Neutrophil (primary cell): ENCODE data around the gene GPATCH4.
"Not testable (repeated sequence)": the region's sequence is repeated elsewhere in the genome, so short reads cannot be mapped to it uniquely, and the experiment has no call there.

Experiments
- H3K27ac ChIP-seq: fragments of 200-600 bp; sonication (generic); 2 replicates; pipeline ENCODE4 v1.5.1; 2016; ENCODE audit warnings: mild to moderate bottlenecking, moderate library complexity
- H3K27me3 ChIP-seq: fragments of 200-600 bp; sonication (generic); 2 replicates; pipeline ENCODE4 v1.6.0; 2016; ENCODE audit warnings: mild to moderate bottlenecking
- H3K36me3 ChIP-seq: fragments of 200-600 bp; sonication (generic); 2 replicates; pipeline ENCODE4 v1.5.1; 2017
- H3K4me1 ChIP-seq, 2 experiments: fragments of 200-600 bp in 1 of 2; sonication (generic) in 1 of 2; 1 replicate in 1 of 2; 2 replicates in 1 of 2; pipeline versions ENCODE4 v1.5.1 to v1.6.1; 2013 to 2016; ENCODE audit warnings: low read depth in 1 of 2, low read length in 1 of 2, mild to moderate bottlenecking in 1 of 2, moderate library complexity in 1 of 2; ENCODE audit not compliant: control insufficient read depth in 1 of 2, insufficient read depth in 1 of 2
- H3K4me3 ChIP-seq, 2 experiments: fragments of 200-600 bp in 1 of 2; sonication (generic) in 1 of 2; 1 replicate in 1 of 2; 2 replicates in 1 of 2; pipeline ENCODE4 v1.5.1; 2013 to 2016; ENCODE audit warnings: low read depth in 1 of 2, low read length in 1 of 2, mild to moderate bottlenecking in 1 of 2, moderate library complexity in 1 of 2
- H3K9me3 ChIP-seq: fragments of 200-600 bp; sonication (generic); 2 replicates; pipeline ENCODE4 v1.5.1; 2016
- TF ChIP-seq, protein P1 (sequence below): fragments of 200-600 bp; sonication (generic); IDR thresholded peaks from 2 replicates; pipeline ENCODE4 v1.5.1; 2016; ENCODE audit warnings: antibody characterized with exemption

GPATCH4 gene

DNA sequence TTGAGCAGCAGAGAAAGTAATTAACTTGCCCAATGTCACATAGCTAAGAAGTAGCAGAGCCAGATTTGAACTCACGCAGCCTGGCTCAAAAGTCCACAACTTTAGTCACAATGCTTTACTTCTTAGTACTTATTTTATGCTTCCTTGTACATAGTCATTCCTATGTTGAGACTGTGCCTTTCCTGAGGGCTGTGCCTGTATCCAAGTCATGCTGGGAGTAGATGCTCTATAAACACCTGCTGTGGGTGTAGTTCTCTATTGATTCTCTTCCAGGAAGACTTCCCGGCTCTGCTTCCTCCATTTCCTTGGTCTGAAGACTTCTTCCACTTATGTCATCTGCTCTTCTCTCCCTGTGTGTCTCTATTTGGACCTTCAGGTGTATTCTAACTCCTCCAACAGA lies 45.6 kb downstream of the GPATCH4 start:
- Histone ChIP-seq H3K27ac (no peak overlapping the region), H3K27me3 (no peaks in the 10 kb centered on the region), H3K9me3 (no peaks in the 10 kb centered on the region), H3K36me3 (peaks cover 57% of the 10 kb centered on the region), H3K4me1 (peaks cover 0 to 2% of the 10 kb centered on the region in 2 experiments), H3K4me3 (no peak overlapping the region)
- TF ChIP-seq, protein P1, sequence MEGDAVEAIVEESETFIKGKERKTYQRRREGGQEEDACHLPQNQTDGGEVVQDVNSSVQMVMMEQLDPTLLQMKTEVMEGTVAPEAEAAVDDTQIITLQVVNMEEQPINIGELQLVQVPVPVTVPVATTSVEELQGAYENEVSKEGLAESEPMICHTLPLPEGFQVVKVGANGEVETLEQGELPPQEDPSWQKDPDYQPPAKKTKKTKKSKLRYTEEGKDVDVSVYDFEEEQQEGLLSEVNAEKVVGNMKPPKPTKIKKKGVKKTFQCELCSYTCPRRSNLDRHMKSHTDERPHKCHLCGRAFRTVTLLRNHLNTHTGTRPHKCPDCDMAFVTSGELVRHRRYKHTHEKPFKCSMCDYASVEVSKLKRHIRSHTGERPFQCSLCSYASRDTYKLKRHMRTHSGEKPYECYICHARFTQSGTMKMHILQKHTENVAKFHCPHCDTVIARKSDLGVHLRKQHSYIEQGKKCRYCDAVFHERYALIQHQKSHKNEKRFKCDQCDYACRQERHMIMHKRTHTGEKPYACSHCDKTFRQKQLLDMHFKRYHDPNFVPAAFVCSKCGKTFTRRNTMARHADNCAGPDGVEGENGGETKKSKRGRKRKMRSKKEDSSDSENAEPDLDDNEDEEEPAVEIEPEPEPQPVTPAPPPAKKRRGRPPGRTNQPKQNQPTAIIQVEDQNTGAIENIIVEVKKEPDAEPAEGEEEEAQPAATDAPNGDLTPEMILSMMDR: no peak

- TF ChIP-seq, protein P1: no peak
- Histone ChIP-seq H3K4me3 (no peak overlapping the region), H3K36me3 (peaks cover 57% of the 10 kb centered on the region), H3K4me1 (peaks cover 0 to 2% of the 10 kb centered on the region in 2 experiments), H3K9me3 (no peaks in the 10 kb centered on the region), H3K27me3 (no peaks in the 10 kb centered on the region), H3K27ac (no peak overlapping the region)
Observed at GRCh38 chr1:156554971-156555370, 46.3 kb downstream of the GPATCH4 start.

GRCh38 chr1:156553860-156554485 lies 47.3 kb downstream of the GPATCH4 start:
- no peak overlapping the region for H3K27ac ChIP-seq
- no peak overlapping the region for H3K4me3 ChIP-seq
- no peaks in the 10 kb centered on the region for H3K27me3 ChIP-seq
- H3K4me1 ChIP-seq: peaks cover 0 to 2% of the 10 kb centered on the region in 2 experiments
- H3K36me3 ChIP-seq: peaks cover 55% of the 10 kb centered on the region
- no peaks in the 10 kb centered on the region for H3K9me3 ChIP-seq
- TF ChIP-seq, protein P1: no peak

DNA sequence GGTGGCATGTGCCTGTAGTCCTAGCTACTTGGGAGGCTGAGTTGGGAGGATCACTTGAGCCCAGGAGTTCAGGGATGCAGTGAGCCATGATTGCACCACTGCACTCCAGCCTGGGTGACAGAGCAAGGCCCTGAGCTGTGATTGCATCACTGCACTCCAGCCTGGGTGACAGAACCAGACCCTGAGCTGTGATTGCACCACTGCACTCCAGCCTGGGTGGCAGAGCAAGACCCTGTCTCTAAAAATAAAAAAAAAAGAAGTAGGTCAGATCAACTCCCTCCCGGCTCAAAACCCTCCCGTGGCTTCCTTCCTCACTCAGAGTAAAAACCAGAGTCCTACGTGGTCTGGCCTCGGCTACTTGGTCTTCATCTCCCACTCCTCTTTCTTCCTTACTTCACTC lies 48.3 kb downstream of the GPATCH4 start:
- peaks cover 65% of the 10 kb centered on the region for H3K36me3 ChIP-seq
- H3K27ac ChIP-seq: peak overlapping the region; percentile 31
- not testable (repeated sequence) for H3K4me3 ChIP-seq, H3K4me1 ChIP-seq, H3K9me3 ChIP-seq, H3K27me3 ChIP-seq

GRCh38 chr1:156552518-156552917 lies 48.8 kb downstream of the GPATCH4 start:
- peaks cover 0 to 2% of the 10 kb centered on the region in 2 experiments for H3K4me1 ChIP-seq
- no peaks in the 10 kb centered on the region for H3K9me3 ChIP-seq
- no peak overlapping the region for H3K4me3 ChIP-seq
- H3K27ac ChIP-seq: no peak overlapping the region
- H3K36me3 ChIP-seq: peaks cover 69% of the 10 kb centered on the region
- TF ChIP-seq, protein P1: no peak
- H3K27me3 ChIP-seq: no peaks in the 10 kb centered on the region

DNA sequence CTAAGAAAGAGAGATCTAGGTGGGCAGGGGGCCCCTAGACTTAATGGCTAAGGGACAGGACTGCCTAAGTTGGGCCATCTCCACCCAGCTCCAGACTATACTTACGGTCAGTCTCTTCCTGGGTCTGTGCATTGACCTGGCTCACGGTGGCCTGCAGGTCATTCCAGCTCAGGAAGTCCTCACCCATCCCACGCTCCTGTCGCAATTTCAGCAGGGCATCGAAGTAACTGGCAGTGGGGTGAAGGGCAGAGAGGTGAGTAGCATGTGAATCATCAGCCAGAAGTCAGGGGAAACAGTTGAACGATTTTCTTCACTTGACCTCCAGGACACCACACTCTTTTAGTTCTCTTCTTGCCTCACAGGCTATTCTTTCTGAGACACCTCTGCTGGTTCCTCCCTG lies 49.4 kb downstream of the GPATCH4 start:
- Histone ChIP-seq H3K27ac (no peak overlapping the region), H3K36me3 (peaks cover 76% of the 10 kb centered on the region), H3K27me3 (no peaks in the 10 kb centered on the region), H3K9me3 (no peaks in the 10 kb centered on the region), H3K4me3 (no peak overlapping the region), H3K4me1 (peaks cover 0 to 2% of the 10 kb centered on the region in 2 experiments)
- TF ChIP-seq, protein P1: no peak
